Inflammatory macrophage (primary cell): ENCODE results near the gene KCNQ1.
A peak's percentile ranks its signal among the peaks of the same experiment; 100 is the strongest.

Experiments
- DNase-seq, 2 donors: peaks; one replicate each; pipeline ENCODE4 v3.0.0-alpha.2; 2020 to 2022

KCNQ1 gene

DNA sequence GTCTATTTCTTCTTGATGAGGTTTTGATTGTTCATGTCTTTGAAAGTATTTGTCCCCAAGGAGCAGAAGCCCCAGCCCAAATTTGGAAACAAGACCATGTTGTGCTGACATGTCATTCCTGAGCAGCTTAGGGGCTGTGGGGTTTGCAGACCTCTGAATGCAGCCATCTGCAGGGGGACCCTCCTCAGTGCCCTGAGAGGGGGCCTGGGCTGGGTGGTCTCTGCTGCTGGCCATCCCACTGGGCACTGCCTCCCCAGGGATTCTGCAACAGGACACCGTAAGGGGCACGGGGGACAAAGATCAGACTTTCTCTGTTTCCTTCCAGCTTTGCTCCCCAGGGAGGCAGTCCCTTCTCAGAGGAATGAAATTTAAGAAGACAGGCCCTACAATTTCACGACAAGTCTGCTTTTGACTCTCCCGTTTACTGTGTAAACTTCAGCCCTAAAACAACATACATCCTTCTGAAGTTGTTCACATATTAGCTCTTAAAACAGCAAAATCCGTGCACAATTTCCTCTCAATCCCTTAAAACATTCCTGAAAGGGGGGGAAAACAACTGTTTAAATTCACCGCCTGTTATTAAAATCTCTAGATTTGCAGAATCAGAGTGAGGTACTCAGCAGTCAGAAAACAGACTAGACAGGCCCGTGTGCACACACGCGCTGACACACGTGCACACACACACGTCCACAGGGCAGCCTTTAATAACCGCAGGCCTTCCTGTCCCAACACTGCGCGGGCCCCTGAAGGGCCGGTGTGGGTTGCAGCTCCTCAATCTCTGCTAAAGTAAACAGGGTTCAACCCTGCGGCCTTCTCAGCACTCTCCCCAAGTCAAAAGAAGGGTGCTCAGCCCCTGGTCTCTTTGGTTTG lies 109.8 kb downstream of the KCNQ1 start:
- no peak for DNase-seq

DNA sequence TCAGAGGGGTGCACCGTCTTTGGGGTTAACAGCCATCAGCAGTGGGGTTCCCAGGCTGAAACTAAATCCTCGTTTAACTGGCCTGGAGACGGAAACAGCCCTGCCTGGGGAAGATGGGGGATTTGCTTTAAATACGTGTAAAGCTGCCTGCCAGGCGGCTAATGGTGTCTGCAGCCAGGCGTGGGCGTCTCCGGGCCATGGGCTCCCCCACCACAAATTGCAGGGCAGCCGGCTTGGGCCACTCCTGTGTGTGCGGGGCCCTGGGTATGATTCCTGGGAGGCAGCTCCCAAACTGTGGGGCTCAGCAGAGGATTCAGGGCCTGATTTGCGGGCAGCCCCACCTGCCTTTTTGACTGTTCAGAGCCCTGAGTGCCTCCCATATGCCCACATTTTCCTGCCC lies 110.5 kb downstream of the KCNQ1 start:
- DNase-seq = no peak

DNA sequence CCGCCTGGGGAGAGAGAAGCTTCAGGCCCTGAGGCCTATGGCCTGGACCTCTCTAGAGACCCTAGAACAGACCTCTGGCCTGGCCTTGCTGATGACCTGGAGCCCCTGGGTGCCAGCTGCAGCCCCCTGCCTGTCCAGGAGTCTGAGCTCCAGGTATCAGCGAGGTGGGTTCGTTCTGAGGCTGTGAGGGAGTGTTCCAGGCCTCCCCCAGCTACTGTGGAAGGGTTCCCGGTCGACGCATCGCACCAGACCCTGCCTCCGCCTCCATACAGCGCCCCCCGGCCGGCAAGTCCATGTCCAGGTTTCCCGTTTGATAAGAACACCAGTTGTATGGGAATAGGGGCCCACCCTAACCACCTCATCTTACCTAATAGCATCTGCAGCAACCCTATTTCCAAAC lies 111.1 kb downstream of the KCNQ1 start:
- no peak for DNase-seq

DNA sequence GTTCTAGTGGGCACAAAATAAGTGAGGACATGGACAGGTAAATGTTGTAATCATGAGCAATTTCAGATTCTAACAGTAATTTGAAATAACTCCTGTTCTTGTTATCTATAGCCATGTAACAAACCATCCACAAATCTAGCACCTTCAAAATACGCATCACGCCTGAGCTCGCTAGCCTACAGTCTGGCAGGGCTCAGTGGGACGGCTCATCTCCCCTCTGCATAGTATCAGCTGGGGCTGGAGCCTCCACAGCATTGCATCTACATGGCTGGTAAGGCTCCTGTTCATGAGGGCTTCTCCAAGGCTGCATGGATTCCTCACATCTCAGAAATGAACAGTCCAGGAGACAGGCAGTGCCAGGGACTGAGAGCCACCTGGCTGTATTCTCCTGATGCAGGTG lies 112.6 kb downstream of the KCNQ1 start:
- DNase-seq = no peak

DNA sequence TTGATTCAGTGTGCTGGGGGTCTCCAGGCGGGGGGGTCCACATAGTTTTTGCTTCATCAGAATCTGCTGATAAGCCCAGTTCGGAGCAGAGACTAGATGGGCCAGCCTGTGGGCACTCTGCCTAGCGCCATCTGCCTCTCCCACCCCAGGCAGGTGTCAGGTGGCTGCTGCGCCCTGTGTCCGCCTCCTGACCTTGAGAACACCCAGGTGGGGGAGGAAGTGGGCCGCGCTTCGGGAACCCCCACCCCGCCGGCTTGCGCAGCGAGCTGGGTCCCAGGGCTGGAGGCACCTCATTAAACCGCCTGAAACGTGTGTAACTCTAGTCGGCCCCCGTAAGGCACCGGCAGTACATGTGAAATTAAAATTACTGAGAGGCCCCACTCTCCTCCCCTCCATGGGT lies 113.6 kb downstream of the KCNQ1 start:
- DNase-seq = no peak

DNA sequence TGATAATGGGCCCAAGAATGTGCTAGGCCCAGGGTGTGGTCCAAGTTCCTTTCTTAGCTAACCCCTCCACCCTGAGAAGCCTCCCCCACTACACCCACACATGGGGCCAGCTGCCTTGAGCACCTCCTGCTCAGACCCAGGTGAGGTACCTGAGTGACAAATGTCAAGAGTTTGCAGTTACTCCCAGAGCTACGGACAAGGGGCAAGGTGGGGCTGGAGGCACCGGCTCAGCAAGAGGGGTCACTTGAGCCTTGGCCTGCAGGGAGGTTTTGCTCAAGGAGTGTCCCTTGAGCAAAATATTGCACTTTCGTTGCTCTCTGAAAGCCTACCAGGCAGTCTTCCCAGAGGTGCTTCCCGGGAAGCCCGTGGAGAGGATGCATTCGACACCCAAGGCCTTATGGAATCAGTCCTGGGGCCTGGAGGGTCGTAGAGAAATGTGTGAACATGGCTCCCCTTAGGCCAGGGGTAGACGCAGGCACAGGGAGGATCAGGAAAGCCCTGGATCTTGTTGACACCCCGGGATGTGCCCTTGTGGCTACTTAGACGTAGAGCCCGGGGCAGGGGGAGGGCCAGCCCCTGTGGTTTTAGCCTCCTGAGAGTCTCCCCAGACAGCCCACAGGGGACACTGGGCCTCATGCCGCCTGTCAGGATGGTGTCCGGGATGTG lies 114.2 kb downstream of the KCNQ1 start:
- no peak for DNase-seq

DNA sequence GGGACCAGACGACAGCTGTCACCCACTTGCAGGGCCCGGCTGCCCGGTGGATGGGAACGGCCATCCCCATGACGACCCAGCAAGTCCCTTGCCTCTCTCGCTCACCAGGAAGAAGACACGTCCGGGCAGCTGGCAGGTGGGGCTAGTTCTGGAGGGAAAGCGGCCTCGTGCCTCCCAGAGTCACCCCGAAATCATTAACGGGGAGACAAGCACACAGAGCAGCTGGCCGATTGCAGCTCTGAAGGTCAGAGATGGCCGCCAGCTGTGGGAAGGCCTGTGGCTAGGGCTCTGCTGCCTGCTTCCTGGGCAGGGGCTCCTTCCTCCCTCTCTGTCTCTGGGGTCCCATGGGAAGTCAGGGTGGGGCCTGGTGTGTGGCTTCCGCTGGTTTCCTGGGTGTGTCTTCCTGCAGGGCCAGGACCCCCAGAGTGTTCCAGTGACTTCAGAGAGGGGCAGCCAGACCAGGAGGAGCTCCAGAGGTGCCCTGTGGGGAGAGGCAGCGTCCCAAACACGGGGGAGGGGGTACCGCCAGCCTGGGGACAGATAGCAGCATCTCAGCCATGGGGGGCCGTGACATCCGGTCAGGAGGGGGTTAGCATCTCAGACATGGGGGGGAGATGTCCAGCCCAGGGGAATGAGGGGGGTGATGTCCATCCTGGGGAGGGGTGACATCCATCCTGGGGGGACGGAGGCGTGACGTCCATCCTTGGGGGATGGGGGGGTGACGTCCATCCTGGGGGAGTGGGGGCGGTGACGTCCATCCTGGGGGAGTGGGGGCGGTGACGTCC lies 114.9 kb downstream of the KCNQ1 start:
- no peak for DNase-seq

DNA sequence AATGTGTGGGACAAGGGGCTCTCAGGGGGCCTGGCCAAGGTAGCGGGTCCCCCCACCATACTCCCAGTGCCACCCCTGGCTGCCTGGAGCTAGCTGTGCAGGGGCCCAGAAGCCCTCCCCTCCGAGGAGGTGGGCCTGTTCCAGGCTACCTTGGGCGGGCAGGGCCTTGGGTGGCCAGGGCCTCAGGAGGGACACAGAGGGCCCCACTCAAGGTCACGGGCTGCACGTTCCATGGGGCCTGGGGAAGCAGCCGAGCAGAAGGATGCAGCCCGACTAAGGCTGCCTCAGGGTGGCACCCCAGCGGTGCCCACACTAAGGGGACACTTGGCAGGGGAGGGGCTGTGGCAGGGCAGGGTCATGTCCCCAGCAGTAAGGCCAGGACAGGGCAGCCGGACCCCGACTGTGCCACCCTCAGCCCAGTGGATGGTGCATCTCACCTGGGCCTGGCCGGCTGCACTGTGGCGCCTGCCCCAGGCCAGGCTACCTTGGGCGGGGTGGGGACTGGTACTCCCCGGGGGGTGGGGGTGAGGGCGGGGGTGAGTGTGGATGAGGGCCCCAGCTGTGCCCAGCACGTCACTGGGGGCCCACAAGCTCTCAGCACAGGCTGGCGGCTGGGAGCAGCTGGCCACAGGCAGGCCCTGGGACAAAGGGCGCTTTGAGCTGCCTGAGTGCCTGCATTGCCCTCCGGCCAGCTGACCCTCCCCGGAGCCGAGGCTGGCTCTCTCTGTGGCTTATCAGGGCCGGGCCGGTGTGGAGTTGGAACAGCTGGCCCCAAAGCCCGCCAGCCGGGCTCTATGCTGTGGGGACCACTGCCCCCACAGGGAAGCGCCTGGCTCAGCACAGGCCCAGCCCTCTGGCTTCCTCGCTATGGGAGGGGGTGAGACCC lies 117.1 kb downstream of the KCNQ1 start:
- DNase-seq = no peak

DNA sequence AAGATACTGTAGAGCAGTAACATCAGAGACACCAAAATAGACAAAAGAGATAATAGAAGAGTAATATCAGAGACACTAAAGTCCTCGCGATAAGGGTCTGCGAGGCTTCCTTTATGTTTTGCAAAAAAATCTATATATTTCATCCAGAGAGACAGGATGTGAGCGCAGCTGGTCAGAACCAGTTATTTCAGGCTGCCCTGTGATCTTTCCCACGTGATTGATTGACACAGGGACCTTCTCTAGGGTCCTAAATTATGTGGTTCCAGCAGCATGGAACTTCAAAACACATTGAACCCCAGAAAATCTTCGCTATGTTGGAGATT lies 118.0 kb downstream of the KCNQ1 start:
- DNase-seq = no peak

DNA sequence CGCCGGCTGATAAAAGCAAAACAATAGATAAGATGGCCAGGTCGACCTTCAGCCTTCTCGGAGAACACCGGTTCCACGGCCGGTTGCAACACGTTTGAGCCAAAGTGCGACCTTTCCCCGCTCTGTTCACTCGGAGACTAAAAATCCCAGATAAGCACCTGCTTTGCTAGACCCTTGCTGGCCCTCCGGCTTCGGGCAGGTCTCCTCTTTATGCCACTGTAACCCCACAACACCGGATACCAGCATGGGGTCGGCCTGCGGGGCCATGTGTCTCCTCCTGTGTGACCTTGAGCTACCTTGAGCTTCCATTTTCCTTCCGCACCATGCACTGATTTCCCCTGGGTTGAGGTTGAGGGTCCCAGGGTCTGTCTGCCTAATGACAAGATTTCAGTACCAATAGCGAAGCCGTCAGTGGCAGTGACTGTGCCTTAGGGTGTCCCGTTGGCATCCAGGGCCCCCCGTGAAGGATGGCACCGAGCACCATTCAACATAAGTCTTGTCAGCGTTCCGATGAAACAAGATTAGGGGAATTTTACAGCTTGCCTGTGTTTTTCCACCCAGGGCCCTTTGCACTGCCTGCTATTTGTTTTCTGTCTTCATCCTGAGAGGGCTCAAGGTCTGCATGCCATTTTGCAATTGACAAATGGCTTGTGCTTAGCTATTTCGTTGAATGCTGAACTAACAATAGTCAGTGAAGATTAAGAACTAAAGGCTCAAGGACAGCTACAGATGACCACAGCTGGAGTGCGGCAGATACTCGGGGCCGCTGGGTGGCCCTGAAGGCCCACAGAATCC lies 118.6 kb downstream of the KCNQ1 start:
- no peak for DNase-seq

DNA sequence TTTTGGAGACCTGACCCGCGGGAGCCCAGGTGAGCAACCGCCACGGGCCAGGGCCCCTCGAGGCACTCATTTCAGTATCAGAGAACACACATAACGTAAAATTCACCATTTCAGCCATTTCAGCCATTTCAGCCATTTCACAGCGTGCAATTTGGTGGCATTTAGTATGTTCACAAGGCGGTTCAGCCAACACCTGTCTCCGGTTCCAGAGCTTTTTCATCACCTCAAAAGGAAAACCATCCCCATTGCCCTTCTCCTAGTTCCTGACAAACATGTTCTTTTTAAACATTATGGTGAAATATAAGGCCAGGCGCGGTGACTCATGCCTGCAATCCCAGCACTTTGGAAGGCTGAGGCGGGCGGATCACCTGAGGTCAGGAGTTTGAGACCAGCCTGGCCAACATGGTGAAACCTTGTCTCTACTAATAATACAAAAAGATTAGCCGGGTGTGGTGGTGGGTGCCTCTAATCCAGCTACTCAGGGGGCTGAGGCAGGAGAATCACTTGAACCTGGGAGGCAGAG lies 119.3 kb downstream of the KCNQ1 start:
- DNase-seq = no peak

DNA sequence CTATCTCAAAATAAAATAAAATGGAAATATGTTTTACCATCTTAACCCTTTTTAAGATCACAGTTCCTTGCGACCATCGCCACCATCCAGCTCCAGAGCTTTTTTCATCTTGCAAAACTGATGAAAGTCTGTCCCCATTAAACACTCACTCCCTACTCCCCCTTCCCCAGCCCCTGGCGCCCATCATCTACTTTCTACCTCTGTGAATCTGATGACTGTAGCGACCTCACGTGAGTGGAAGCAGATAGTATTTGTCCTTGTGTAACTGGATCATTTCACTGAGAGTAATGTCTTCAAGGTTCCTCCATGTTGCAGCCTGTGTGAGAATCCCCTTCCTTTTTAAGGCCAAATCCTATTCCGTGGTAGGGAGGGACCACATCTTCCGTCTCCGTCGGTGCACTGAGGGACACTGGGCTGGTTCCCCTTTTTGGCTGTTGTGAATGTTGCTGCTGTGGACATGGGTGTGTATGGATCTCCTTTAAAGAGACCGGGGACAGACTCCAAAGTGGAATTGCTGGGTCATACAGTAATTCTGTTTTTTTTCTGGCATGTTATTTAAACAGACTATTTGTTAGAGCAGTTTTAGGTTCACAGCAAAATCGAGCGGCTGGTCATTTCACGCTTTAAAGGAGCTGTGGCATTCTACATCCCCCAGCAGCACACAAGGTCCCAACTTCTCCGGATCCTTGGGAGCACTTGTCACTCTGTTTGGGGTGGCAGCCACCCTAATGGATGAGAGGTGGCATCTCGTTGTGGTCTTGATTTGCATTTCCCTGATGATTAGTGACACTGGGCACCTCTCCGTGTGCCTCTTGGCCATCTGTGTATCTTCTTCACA lies 120.0 kb downstream of the KCNQ1 start:
- peak; percentile 39 to 47 for DNase-seq

DNA sequence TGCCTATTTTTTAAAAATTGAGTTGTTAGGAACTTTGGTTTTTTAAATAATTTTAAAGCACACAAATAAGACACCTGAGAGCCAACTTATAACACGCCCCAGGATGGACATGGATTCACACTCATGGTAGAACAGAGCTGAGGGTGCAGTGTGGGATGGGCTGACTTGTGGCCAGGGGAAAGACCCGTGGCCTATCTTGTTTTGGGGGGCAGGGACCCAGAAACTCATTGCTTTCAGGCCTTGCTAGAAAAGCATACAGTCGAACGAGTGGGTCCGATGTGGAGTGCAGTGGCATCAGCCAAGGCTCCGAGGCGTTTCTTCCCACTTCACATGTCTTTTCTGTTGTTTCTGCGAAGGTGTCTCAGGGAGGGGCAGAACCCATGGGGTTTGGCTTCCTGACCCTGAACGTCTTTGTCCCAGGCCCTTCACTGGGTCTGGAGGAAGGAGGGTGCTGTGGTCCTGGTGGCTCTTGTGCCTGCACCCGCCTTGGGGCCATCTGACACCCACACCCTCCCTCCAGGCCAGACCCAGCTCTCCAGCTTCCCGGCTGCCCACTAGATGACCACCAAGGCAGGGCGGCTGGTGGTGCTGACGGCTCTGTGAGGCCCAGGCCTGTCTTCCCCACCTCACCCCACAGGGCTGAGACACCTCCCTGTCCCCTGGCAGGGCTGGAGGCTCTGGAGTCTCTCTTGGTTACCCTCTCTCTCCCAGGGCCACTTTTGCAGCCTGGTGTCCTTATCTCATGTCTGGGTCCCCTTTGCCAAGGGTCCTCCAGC lies 120.8 kb downstream of the KCNQ1 start:
- no peak for DNase-seq

DNA sequence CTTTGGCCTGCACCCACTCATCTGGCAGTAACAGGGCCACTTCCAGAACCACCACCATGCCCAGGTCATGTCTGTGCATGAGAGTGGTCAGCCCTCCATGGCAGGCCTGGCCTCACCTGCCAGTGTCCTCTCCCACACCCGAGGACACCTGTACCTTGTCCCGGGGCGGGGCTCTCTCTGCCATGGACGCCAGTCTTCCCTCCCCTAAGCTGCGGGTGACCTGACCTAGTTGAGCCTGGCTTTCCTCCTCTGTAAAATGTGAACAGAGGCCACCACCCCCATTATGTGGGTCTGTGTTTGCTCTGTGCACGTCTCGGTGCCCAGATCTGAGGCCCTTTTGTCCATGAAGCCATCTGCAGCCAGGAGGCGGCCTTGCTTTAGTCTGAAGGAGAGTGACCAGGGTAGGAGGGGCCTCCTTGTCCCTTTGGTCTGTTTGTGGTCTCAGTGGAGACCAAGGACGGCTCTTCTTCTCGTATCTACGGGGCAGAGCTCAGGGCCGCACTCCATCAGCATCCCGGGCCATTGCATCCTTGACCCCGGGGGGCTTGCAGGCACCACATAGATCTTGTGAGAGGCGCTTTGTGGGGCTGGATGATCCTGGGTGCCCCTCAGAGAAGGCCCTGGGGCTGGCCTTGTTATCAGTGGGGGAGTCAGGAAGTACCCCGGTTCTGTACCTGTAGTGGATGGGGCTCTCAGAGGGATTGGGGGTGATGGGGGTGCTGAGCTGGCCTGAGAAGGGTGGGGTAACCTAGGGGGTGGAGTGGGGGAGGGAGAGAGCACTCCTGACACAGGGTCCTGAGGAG lies 121.6 kb downstream of the KCNQ1 start:
- no peak for DNase-seq

DNA sequence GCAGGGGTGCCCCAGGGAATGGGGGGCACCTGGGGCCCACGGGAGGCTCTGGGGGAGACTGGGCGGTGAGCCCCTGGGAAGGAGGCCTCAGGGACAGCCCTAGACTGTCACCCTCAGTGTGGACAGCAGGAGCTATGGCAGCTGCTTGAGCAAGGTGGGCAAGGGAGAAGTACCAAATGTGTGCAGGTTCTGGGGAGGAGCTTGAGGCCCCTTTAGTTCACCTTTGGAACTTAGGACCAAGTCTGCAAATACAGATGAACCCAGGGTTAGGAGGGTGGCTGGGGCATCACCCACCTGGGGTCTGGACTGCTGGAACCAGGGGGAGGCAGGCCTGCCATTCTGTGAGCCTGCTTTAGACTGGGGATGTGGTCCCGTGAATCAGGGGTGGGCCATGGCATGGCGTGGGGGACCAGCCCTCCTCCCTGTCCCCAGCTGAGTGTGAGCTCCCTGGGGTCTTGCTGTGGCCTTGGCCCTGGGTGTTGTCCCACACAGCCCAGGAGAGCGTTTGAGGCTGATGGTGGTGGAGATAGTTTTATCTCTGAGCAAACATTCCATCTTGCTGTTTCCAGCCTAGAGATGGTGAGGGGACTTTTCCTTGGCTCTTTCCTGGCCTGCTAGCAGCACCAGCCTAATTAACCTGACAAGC lies 122.3 kb downstream of the KCNQ1 start:
- no peak for DNase-seq

DNA sequence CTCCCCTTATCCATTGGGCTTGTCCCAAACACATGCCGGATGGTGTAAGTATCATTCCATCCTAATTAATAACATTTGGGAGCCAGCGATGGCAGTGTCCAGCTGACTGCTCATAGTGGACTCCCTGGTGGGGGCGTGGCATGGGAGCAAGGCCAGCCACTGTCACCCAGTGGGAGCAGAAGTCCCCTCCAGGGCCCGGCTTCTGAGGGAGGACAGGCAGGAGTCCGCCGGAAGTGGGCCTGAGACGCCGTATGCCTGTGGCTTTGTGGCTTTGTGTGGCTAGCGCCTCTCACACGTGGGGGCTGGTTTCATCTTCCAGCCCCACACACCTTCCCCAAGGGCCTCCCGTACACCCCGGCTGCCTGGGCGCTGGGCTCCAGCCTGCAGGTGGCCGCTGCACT lies 124.5 kb downstream of the KCNQ1 start:
- DNase-seq = no peak

DNA sequence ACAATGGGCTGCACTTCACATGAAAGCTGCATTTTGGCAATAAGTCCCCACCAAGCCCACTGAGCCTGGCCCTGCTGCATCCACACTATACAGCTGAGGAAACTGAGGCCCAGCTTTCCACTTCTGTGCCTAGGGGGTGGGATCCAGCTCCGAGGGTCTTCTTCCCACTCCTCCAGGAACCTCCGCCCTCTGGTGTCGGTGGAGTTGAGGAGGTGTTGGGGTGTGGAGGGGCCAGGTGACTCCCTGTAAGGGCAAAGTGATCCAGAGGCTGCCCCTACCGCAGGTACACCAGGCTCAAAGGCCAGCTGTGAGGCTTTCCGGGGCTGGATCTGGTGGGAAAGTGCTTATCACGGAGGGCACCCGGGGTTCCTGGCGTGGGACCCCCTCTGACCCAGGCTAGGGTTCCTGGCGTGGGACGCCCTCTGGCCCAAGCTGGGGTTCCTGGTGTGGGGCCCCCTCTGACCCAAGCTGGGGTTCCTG lies 125.0 kb downstream of the KCNQ1 start:
- no peak for DNase-seq

DNA sequence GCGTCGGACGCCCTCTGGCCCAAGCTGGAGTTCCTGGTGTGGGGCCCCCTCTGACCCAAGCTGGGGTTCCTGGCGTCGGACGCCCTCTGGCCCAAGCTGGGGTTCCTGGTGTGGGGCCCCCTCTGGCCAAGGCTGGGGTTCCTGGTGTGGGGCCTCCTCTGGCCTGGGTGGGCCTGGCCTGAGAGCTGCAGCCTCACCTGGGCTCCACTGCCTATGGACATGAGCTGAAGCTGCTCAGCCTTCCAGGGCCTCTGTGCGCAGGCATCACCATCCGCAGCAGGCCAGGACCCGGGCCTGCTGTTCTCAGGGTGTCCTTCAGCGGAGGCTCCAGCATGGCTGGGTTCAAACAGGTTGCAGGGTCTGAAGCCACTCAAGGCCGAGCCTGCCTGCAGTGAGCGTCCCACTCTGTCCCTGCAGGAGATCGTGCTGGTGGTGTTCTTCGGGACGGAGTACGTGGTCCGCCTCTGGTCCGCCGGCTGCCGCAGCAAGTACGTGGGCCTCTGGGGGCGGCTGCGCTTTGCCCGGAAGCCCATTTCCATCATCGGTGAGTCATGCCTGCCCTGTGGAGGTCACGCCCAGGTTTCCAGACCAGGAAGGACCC lies 125.5 kb downstream of the KCNQ1 start:
- no peak for DNase-seq
